MM.1S (cell line): ENCODE results near the gene BLCAP.
"Not testable (repeated sequence)": the region's sequence is repeated elsewhere in the genome, so short reads cannot be mapped to it uniquely, and the experiment has no call there.

Source experiments
- DNase-seq: peaks from one replicate; pipeline ENCODE4 v3.0.0-alpha.2; 2015
- H2AFZ ChIP-seq: fragments of 300-600 bp; sonication (generic); 2 replicates; pipeline ENCODE4 v1.6.0; 2016; ENCODE audit warnings: antibody characterized with exemption, low read length
- H3F3A ChIP-seq: fragments of 300-600 bp; sonication (generic); 2 replicates; pipeline ENCODE4 v1.6.1; 2016; ENCODE audit warnings: mild to moderate bottlenecking, antibody characterized with exemption, low read length, moderate library complexity, mixed read lengths; ENCODE audit not compliant: insufficient read depth
- H3K27ac ChIP-seq: fragments of 300-600 bp; sonication (generic); 2 replicates; pipeline ENCODE4 v1.5.1; 2016; ENCODE audit warnings: mild to moderate bottlenecking, low read length
- H3K27me3 ChIP-seq: fragments of 300-600 bp; sonication (generic); replicated peaks from 2 replicates; pipeline ENCODE4 v1.6.0; 2016; ENCODE audit warnings: low read length; ENCODE audit not compliant: insufficient read depth
- H3K36me3 ChIP-seq: fragments of 300-600 bp; sonication (generic); replicated peaks from 2 replicates; pipeline ENCODE4 v1.6.1; 2016; ENCODE audit warnings: mild to moderate bottlenecking, low read length, mixed read lengths; ENCODE audit not compliant: insufficient read depth
- H3K4me1 ChIP-seq: fragments of 300-600 bp; sonication (generic); 2 replicates; pipeline ENCODE4 v1.6.1; 2016; ENCODE audit warnings: low read length, mixed read lengths
- H3K4me2 ChIP-seq: fragments of 300-600 bp; sonication (generic); 2 replicates; pipeline ENCODE4 v1.6.0; 2016; ENCODE audit warnings: low read depth, low read length
- H3K4me3 ChIP-seq: fragments of 300-600 bp; sonication (generic); 2 replicates; pipeline ENCODE4 v1.5.1; 2016; ENCODE audit warnings: low read length, mixed read lengths
- H3K79me2 ChIP-seq: fragments of 300-600 bp; sonication (generic); 2 replicates; pipeline ENCODE4 v1.6.1; 2016; ENCODE audit warnings: mixed run types, low read length, mixed read lengths
- H3K9ac ChIP-seq: fragments of 300-600 bp; sonication (generic); 2 replicates; pipeline ENCODE4 v1.6.1; 2016; ENCODE audit warnings: low read length, mixed read lengths
- H3K9me2 ChIP-seq: fragments of 300-600 bp; sonication (generic); replicated peaks from 2 replicates; pipeline ENCODE4 v1.6.1; 2016; ENCODE audit warnings: mild to moderate bottlenecking, low read length, mixed read lengths; ENCODE audit not compliant: insufficient read depth
- H3K9me3 ChIP-seq: fragments of 300-600 bp; sonication (generic); replicated peaks from 2 replicates; pipeline ENCODE4 v1.6.1; 2016; ENCODE audit warnings: mild to moderate bottlenecking, low read length, mixed read lengths; ENCODE audit not compliant: insufficient read depth
- H4K20me1 ChIP-seq: fragments of 300-600 bp; sonication (generic); 2 replicates; pipeline ENCODE4 v1.6.1; 2016; ENCODE audit warnings: mild to moderate bottlenecking, low read length, moderate library complexity, mixed read lengths; ENCODE audit not compliant: insufficient read depth
- CTCF ChIP-seq: fragments of 300-600 bp; sonication (generic); IDR thresholded peaks from 2 replicates; pipeline ENCODE4 v1.5.1; 2016; ENCODE audit warnings: antibody characterized with exemption, low read length, mixed read lengths
- EZH2 ChIP-seq: fragments of 300-600 bp; sonication (generic); optimal IDR thresholded peaks from 2 replicates; pipeline ENCODE3; 2017; ENCODE audit warnings: low read depth, mild to moderate bottlenecking, antibody characterized with exemption, low read length, mixed read lengths
- EZH2phosphoT487 ChIP-seq: fragments of 300-600 bp; sonication (generic); IDR thresholded peaks from 2 replicates; pipeline ENCODE4 v1.6.1; 2018; ENCODE audit warnings: antibody characterized with exemption, low read length

The BLCAP gene

GRCh38 chr20:37492096-37492625 lies 35.5 kb downstream of the BLCAP start:
- H3F3A ChIP-seq = no peaks in the 10 kb centered on the region
- no peak overlapping the region for H3K4me3 ChIP-seq
- H3K9me2 ChIP-seq = no peaks in the 10 kb centered on the region
- no peaks in the 10 kb centered on the region for H3K36me3 ChIP-seq
- H2AFZ ChIP-seq = no peak overlapping the region
- no peak overlapping the region for H3K9ac ChIP-seq
- TF ChIP-seq EZH2phosphoT487 (no peak), EZH2 (no peak), CTCF (no peak)
- H4K20me1 ChIP-seq = no peaks in the 10 kb centered on the region
- H3K9me3 ChIP-seq = no peaks in the 10 kb centered on the region
- no peak overlapping the region for H3K27ac ChIP-seq
- DNase-seq = no peak
- H3K4me1 ChIP-seq = peaks cover 13% of the 10 kb centered on the region
- H3K27me3 ChIP-seq = peaks cover 18% of the 10 kb centered on the region
- H3K79me2 ChIP-seq = no peaks in the 10 kb centered on the region
- H3K4me2 ChIP-seq = no peak overlapping the region

GRCh38 chr20:37490663-37491350 lies 36.9 kb downstream of the BLCAP start:
- Histone ChIP-seq H3K36me3 (no peaks in the 10 kb centered on the region), H3K9me2 (no peaks in the 10 kb centered on the region), H3K9me3 (no peaks in the 10 kb centered on the region), H3F3A (no peaks in the 10 kb centered on the region), H3K4me3 (no peak overlapping the region), H3K4me1 (peaks cover 13% of the 10 kb centered on the region), H3K4me2 (no peak overlapping the region), H3K27ac (no peak overlapping the region), H3K79me2 (no peaks in the 10 kb centered on the region), H2AFZ (no peak overlapping the region), H4K20me1 (no peaks in the 10 kb centered on the region), H3K27me3 (peaks cover 18% of the 10 kb centered on the region), H3K9ac (no peak overlapping the region)
- no peak for DNase-seq
- TF ChIP-seq EZH2phosphoT487 = no peak
- no peak for TF ChIP-seq EZH2
- TF ChIP-seq CTCF = no peak

GRCh38 chr20:37486209-37486608 lies 41.5 kb downstream of the BLCAP start:
- peaks cover 14% of the 10 kb centered on the region; the same call in 1 of the 2 replicates for H3K27me3 ChIP-seq
- H2AFZ ChIP-seq, H3F3A ChIP-seq, H3K79me2 ChIP-seq, DNase-seq, H3K9me3 ChIP-seq, H3K4me1 ChIP-seq, H3K9me2 ChIP-seq, H3K4me3 ChIP-seq, H3K9ac ChIP-seq, H3K27ac ChIP-seq, H4K20me1 ChIP-seq, H3K36me3 ChIP-seq, H3K4me2 ChIP-seq: not testable (repeated sequence)

- Histone ChIP-seq H3K27ac (no peak overlapping the region), H3K79me2 (no peaks in the 10 kb centered on the region), H3K4me1 (no peaks in the 10 kb centered on the region), H3K4me3 (no peak overlapping the region), H3K27me3 (peaks cover 12% of the 10 kb centered on the region; the same call in 1 of the 2 replicates), H3K36me3 (no peaks in the 10 kb centered on the region), H3K9me2 (no peaks in the 10 kb centered on the region), H3K4me2 (no peak overlapping the region), H4K20me1 (no peaks in the 10 kb centered on the region), H3F3A (no peaks in the 10 kb centered on the region), H2AFZ (no peak overlapping the region), H3K9ac (no peak overlapping the region), H3K9me3 (no peaks in the 10 kb centered on the region)
- no peak for DNase-seq
- TF ChIP-seq CTCF = no peak
- no peak for TF ChIP-seq EZH2
- TF ChIP-seq EZH2phosphoT487 = no peak
Measured at GRCh38 chr20:37484331-37484730, 43.3 kb downstream of the BLCAP start.
